Lower leg skin (tissue), 3 donors: Measurements from ENCODE around the gene LRP1B.

Experiments
- CTCF ChIP-seq, 3 donors: fragments of 450-650 bp; IDR thresholded peaks; one replicate each; pipeline ENCODE4 v1.5.1; 2016; ENCODE audit warnings: antibody characterized with exemption in 3 of 3, mild to moderate bottlenecking in 3 of 3, moderate library complexity in 2 of 3
- POLR2A ChIP-seq, 2 donors: fragments of 450-650 bp; IDR thresholded peaks; one replicate each; pipeline ENCODE4 v1.6.1; 2016 to 2017; ENCODE audit warnings: antibody characterized with exemption in 2 of 2, mild to moderate bottlenecking in 1 of 2, moderate library complexity in 1 of 2

GRCh38 chr2:141906678-141907077 lies 224.1 kb downstream of the LRP1B start:
- TF ChIP-seq CTCF (IDR thresholded peaks at IDR 0.05) (no peak), POLR2A (IDR thresholded peaks at IDR 0.05) (no peak)
